ENCODE results near the gene LDLRAD4. TPM values are rescaled to one million over a fixed set of nuclear protein-coding genes. Genes with fewer than 3 reads are reported as not detected.

The LDLRAD4 gene
- total RNA-seq, 1 donor from 2014 or later = 20.4 TPM

GRCh38 chr18:13313006-13313686, 94.6 kb downstream of the LDLRAD4 start:
- Mint-ChIP-seq H3K4me3 (ENCODE audit: unreplicated experiment) (no peak overlapping the region), H3K36me3 (ENCODE audit: unreplicated experiment) (peaks cover 2% of the 10 kb centered on the region), H3K9me3 (ENCODE audit: unreplicated experiment) (peaks cover 13% of the 10 kb centered on the region), H3K27me3 (ENCODE audit: unreplicated experiment) (no peaks in the 10 kb centered on the region), H3K4me1 (ENCODE audit: unreplicated experiment) (no peaks in the 10 kb centered on the region), H3K27ac (ENCODE audit: unreplicated experiment) (no peak overlapping the region)
- DNase-seq (ENCODE audit: extremely low spot score, unreplicated experiment) = peak; percentile 74
- no peak for TF ChIP-seq CTCF (IDR thresholded peaks at IDR 0.05)

- no peak for TF ChIP-seq CTCF (IDR thresholded peaks at IDR 0.05)
- no peak overlapping the region for H3K27ac Mint-ChIP-seq (ENCODE audit: unreplicated experiment)
- peaks cover 2% of the 10 kb centered on the region for H3K36me3 Mint-ChIP-seq (ENCODE audit: unreplicated experiment)
- H3K4me1 Mint-ChIP-seq (ENCODE audit: unreplicated experiment) = no peaks in the 10 kb centered on the region
- no peaks in the 10 kb centered on the region for H3K27me3 Mint-ChIP-seq (ENCODE audit: unreplicated experiment)
- H3K9me3 Mint-ChIP-seq (ENCODE audit: unreplicated experiment) = peaks cover 13% of the 10 kb centered on the region
- no peak overlapping the region for H3K4me3 Mint-ChIP-seq (ENCODE audit: unreplicated experiment)
- DNase-seq (ENCODE audit: extremely low spot score, unreplicated experiment) = peak; percentile 59
Observed at GRCh38 chr18:13315000-13315399, 96.4 kb downstream of the LDLRAD4 start.

GRCh38 chr18:13316063-13316462, 97.5 kb downstream of the LDLRAD4 start:
- TF ChIP-seq CTCF (IDR thresholded peaks at IDR 0.05) = no peak

GRCh38 chr18:13317801-13318200, 99.2 kb downstream of the LDLRAD4 start:
- Mint-ChIP-seq H3K4me1 (ENCODE audit: unreplicated experiment) (no peaks in the 10 kb centered on the region), H3K4me3 (ENCODE audit: unreplicated experiment) (no peak overlapping the region), H3K27me3 (ENCODE audit: unreplicated experiment) (no peaks in the 10 kb centered on the region), H3K27ac (ENCODE audit: unreplicated experiment) (no peak overlapping the region), H3K9me3 (ENCODE audit: unreplicated experiment) (peaks cover 13% of the 10 kb centered on the region), H3K36me3 (ENCODE audit: unreplicated experiment) (peaks cover 2% of the 10 kb centered on the region)
- DNase-seq (ENCODE audit: extremely low spot score, unreplicated experiment) = no peak
- no peak for TF ChIP-seq CTCF (IDR thresholded peaks at IDR 0.05)

More at GRCh38 chr18:13316063-13316462, 97.5 kb downstream of the LDLRAD4 start:
- no peak overlapping the region for H3K27ac Mint-ChIP-seq (ENCODE audit: unreplicated experiment)
- H3K36me3 Mint-ChIP-seq (ENCODE audit: unreplicated experiment) = peaks cover 2% of the 10 kb centered on the region
- peaks cover 13% of the 10 kb centered on the region for H3K9me3 Mint-ChIP-seq (ENCODE audit: unreplicated experiment)
- no peaks in the 10 kb centered on the region for H3K4me1 Mint-ChIP-seq (ENCODE audit: unreplicated experiment)
- DNase-seq (ENCODE audit: extremely low spot score, unreplicated experiment) = peak; percentile 11
- no peak overlapping the region for H3K4me3 Mint-ChIP-seq (ENCODE audit: unreplicated experiment)
- H3K27me3 Mint-ChIP-seq (ENCODE audit: unreplicated experiment) = no peaks in the 10 kb centered on the region

- Mint-ChIP-seq H3K27ac (ENCODE audit: unreplicated experiment) (no peak overlapping the region), H3K27me3 (ENCODE audit: unreplicated experiment) (no peaks in the 10 kb centered on the region), H3K4me1 (ENCODE audit: unreplicated experiment) (no peaks in the 10 kb centered on the region), H3K9me3 (ENCODE audit: unreplicated experiment) (peaks cover 13% of the 10 kb centered on the region), H3K4me3 (ENCODE audit: unreplicated experiment) (no peak overlapping the region), H3K36me3 (ENCODE audit: unreplicated experiment) (peaks cover 2% of the 10 kb centered on the region)
- no peak for DNase-seq (ENCODE audit: extremely low spot score, unreplicated experiment)
- no peak for TF ChIP-seq CTCF (IDR thresholded peaks at IDR 0.05)
Observed at GRCh38 chr18:13318731-13319501, 100.4 kb downstream of the LDLRAD4 start.
